Activated CD4-positive, alpha-beta T cell treated with anti-CD3 and anti-CD28 coated beads, Interleukin-2, amount 50 U/mL, for 4 hours (primary cell): ENCODE measurements around the gene SERPINE1.
A peak's percentile ranks its signal among the peaks of the same experiment; 100 is the strongest.

ENCODE experiments used
- DNase-seq, 2 experiments: peaks; one replicate each; pipeline ENCODE4 v3.0.0-alpha.2; 2020

The SERPINE1 gene

GRCh38 chr7:101171442-101171837, 44.5 kb downstream of the SERPINE1 start:
- no peak for DNase-seq

GRCh38 chr7:101172005-101172853, 45.3 kb downstream of the SERPINE1 start:
- DNase-seq, result no peak

- DNase-seq, result no peak
These were observed 46.2 kb downstream of the SERPINE1 start for GRCh38 chr7:101172854-101173751.

- peak; percentile 38 to 52 for DNase-seq
These were observed 46.9 kb downstream of the SERPINE1 start for GRCh38 chr7:101173752-101174244.

- DNase-seq, result no peak
These were observed 47.5 kb downstream of the SERPINE1 start for GRCh38 chr7:101174322-101174854.

- DNase-seq, result no peak
These were observed 48.8 kb downstream of the SERPINE1 start for GRCh38 chr7:101175664-101176063.

- DNase-seq, result no peak
These were observed 50.7 kb downstream of the SERPINE1 start for GRCh38 chr7:101177644-101178043.

- DNase-seq, result no peak
These were observed 52.2 kb downstream of the SERPINE1 start for GRCh38 chr7:101179117-101179516.

GRCh38 chr7:101179713-101180112, 52.8 kb downstream of the SERPINE1 start:
- DNase-seq, result no peak

- no peak for DNase-seq
These were observed 53.3 kb downstream of the SERPINE1 start, which contains the start of gene NAT16 for GRCh38 chr7:101180130-101180755. Gene NAT16, minus strand, starts transcription at chr7:101180293. Its CDS starts 5,486 bp downstream, at chr7:101174807.

GRCh38 chr7:101185258-101185839, 58.4 kb downstream of the SERPINE1 start:
- DNase-seq, result no peak

GRCh38 chr7:101186194-101186593, 59.3 kb downstream of the SERPINE1 start:
- DNase-seq, result no peak

- no peak for DNase-seq
These were observed 60.0 kb downstream of the SERPINE1 start for GRCh38 chr7:101186844-101187428.
